HepG2 (cell line): ENCODE results near the gene MRPS17. TPM values are rescaled to one million over a fixed set of nuclear protein-coding genes. Genes with fewer than 3 reads are reported as not detected.

ENCODE experiments used
- ATAC-seq: fragments of 200-7000 bp; cut with Tn5 transposase; 3 replicates; pipeline ENCODE4 v1.9.1; 2020; ENCODE audit warnings: mild to moderate bottlenecking, moderate library complexity
- BruUV-seq: library from RNA; stranded (reverse); fragments of 400-500 nt; replicated peaks from 2 replicates; lab custom pipeline; 2021; lab: Mats Ljungman, UMichigan
- CTCF ChIA-PET: fragments of 300-600 bp; formaldehyde crosslinking; extraction: SDS; loops from one replicate; lab custom pipeline; 2021; ENCODE audit warnings: low total read pairs, inconsistent platforms, low intra/inter-chr PET ratio; lab: Yijun Ruan, JAX
- POLR2A ChIA-PET: fragments of 350-600 bp; sonication (Branson Sonifier 250); formaldehyde crosslinking; loops from one replicate; lab custom pipeline; 2020; ENCODE audit warnings: antibody characterized with exemption, inconsistent platforms; lab: Yijun Ruan, JAX
- DNase-seq: peaks from one replicate; pipeline ENCODE4 v3.0.0-alpha.2; 2015; ENCODE audit warnings: low spot score
- FAIRE-seq: peaks from 3 replicates; lab custom pipeline; 2011; peaks lifted over from hg19 to GRCh38; lab: Jason Lieb, UNC
- H2AFZ ChIP-seq: one replicate; pipeline ENCODE4 v1.6.1; 2011; ENCODE audit warnings: low read length, inconsistent platforms
- H3K27ac ChIP-seq: fragments of 300-600 bp; 3 replicates; pipeline ENCODE4 v1.8.0; 2011; ENCODE audit warnings: mixed run types, mild to moderate bottlenecking, mixed read lengths, low read length, inconsistent platforms; ENCODE audit not compliant: insufficient read depth; ENCODE audit errors: extremely low read length
- H3K27me3 ChIP-seq, 2 experiments: fragments of 200-600 bp in 1 of 2; 2 replicates in 1 of 2; 3 replicates in 1 of 2; pipeline versions ENCODE4 v1.6.0 to v1.8.0; 2011; ENCODE audit warnings: low read length in 2 of 2, mild to moderate bottlenecking in 2 of 2, moderate library complexity in 2 of 2, inconsistent platforms in 1 of 2; ENCODE audit not compliant: insufficient read depth in 2 of 2, control insufficient read depth in 1 of 2
- H3K36me3 ChIP-seq, 2 experiments: fragments of 200-600 bp in 1 of 2; replicated peaks in 1 of 2; 2 replicates in 1 of 2; 3 replicates in 1 of 2; pipeline versions ENCODE4 v1.5.1 to v1.8.0; 2011; ENCODE audit warnings: low read length in 2 of 2, inconsistent platforms in 1 of 2; ENCODE audit not compliant: insufficient read depth in 2 of 2, control insufficient read depth in 1 of 2
- H3K4me1 ChIP-seq: 2 replicates; pipeline ENCODE4 v1.5.1; 2012; ENCODE audit warnings: low read length, inconsistent platforms; ENCODE audit not compliant: insufficient read depth
- H3K4me2 ChIP-seq: 2 replicates; pipeline ENCODE4 v1.6.0; 2011; ENCODE audit warnings: low read depth, low read length, inconsistent platforms
- H3K4me3 ChIP-seq, 3 experiments: fragments of 200-600 bp in 1 of 3; sonication (generic), shearing (Covaris generic) in 1 of 3; replicated peaks in 1 of 3; 2 replicates each; pipeline ENCODE4 v1.5.1; 2011 to 2016; ENCODE audit warnings: low read length in 3 of 3, inconsistent platforms in 2 of 3, low read depth in 2 of 3, mild to moderate bottlenecking in 2 of 3, control low read depth in 1 of 3, mixed read lengths in 1 of 3; ENCODE audit not compliant: insufficient read depth in 1 of 3
- H3K79me2 ChIP-seq: one replicate; pipeline ENCODE4 v1.6.1; 2011; ENCODE audit warnings: low read length, inconsistent platforms; ENCODE audit not compliant: insufficient read depth
- H3K9ac ChIP-seq: 2 replicates; pipeline ENCODE4 v1.6.0; 2011; ENCODE audit warnings: mild to moderate bottlenecking, low read depth, low read length, inconsistent platforms; ENCODE audit not compliant: insufficient read depth
- H3K9me3 ChIP-seq: 2 replicates; pipeline ENCODE4 v1.5.1; 2012; ENCODE audit warnings: mild to moderate bottlenecking, low read length
- H4K20me1 ChIP-seq: 2 replicates; pipeline ENCODE4 v1.6.0; 2011; ENCODE audit warnings: inconsistent platforms, mild to moderate bottlenecking, low read length, moderate library complexity; ENCODE audit not compliant: insufficient read depth
- E2F1 ChIP-seq: sonication (generic); formaldehyde crosslinking; IDR thresholded peaks from 2 replicates; pipeline ENCODE4 v1.5.0; 2020; ENCODE audit warnings: missing genetic modification reagents
- ELF4 ChIP-seq: sonication (generic); formaldehyde crosslinking; IDR thresholded peaks from 2 replicates; pipeline ENCODE4 v1.5.0; 2020; ENCODE audit warnings: missing genetic modification reagents, mild to moderate bottlenecking, moderate library complexity, borderline replicate concordance
- ERF ChIP-seq: IDR thresholded peaks from 2 replicates; pipeline ENCODE4 v1.6.1; 2018; ENCODE audit warnings: missing biosample characterization, missing genetic modification reagents
- HMGXB3 ChIP-seq: sonication (generic); formaldehyde crosslinking; IDR thresholded peaks from 2 replicates; pipeline ENCODE4 v1.4.0; 2020; ENCODE audit warnings: missing genetic modification reagents, borderline replicate concordance
- NFIB ChIP-seq: sonication (generic); formaldehyde crosslinking; IDR thresholded peaks from 2 replicates; pipeline ENCODE4 v1.9.0; 2021; ENCODE audit warnings: missing genetic modification reagents, mild to moderate bottlenecking, borderline replicate concordance
- RBM39 ChIP-seq: fragments of 200-400 bp; formaldehyde crosslinking; IDR thresholded peaks from one replicate; pipeline ENCODE4 v1.6.1; 2018; ENCODE audit warnings: antibody characterized with exemption, mild to moderate bottlenecking, low read depth, low read length; ENCODE audit not compliant: poor library complexity, severe bottlenecking
- REL ChIP-seq: sonication (generic); formaldehyde crosslinking; conservative IDR thresholded peaks from 2 replicates; pipeline ENCODE4 v1.8.0; 2022; ENCODE audit warnings: mild to moderate bottlenecking, missing genetic modification reagents, moderate library complexity
- TBP ChIP-seq: sonication (generic); formaldehyde crosslinking; IDR thresholded peaks from 2 replicates; pipeline ENCODE4 v1.5.0; 2020; ENCODE audit warnings: missing genetic modification reagents
- ZBTB21 ChIP-seq: sonication (generic); formaldehyde crosslinking; IDR thresholded peaks from 2 replicates; pipeline ENCODE4 v1.4.0; 2020; ENCODE audit warnings: missing genetic modification reagents
- ZNF34 ChIP-seq: sonication (generic); formaldehyde crosslinking; IDR thresholded peaks from 2 replicates; pipeline ENCODE4 v1.4.0; 2020; ENCODE audit warnings: mild to moderate bottlenecking, missing genetic modification reagents, borderline replicate concordance
- ZNF441 ChIP-seq: sonication (generic); formaldehyde crosslinking; IDR thresholded peaks from 2 replicates; pipeline ENCODE4 v1.7.0; 2021; ENCODE audit warnings: missing genetic modification reagents, borderline replicate concordance
- ZNF577 ChIP-seq: sonication (generic); formaldehyde crosslinking; IDR thresholded peaks from 2 replicates; pipeline ENCODE4 v1.4.0; 2020; ENCODE audit warnings: mild to moderate bottlenecking, low read depth, missing genetic modification reagents, borderline replicate concordance
- WGBS: methylation state at CpG from one replicate; pipeline ENCODE4 v1.1.6; 2017; ENCODE audit warnings: low lambda C conversion rate; 5-methylcytosine and 5-hydroxymethylcytosine counted together
- in situ Hi-C: cut with HindIII; loops from 2 replicates; pipeline ENCODE4 v1.10.0; 2017; ENCODE audit warnings: low pct_unique_long_range_greater_than_20kb; ENCODE audit not compliant: extremely low pct_ligation_motif_present
- intact Hi-C: fragments of 100-400 bp; cut with micrococcal nuclease; formaldehyde crosslinking; loops from one replicate; pipeline ENCODE4 v1.10.0; 2022; ENCODE audit not compliant: unreplicated experiment
- polyA plus RNA-seq, 8 experiments: library from polyadenylated mRNA; depleted of rRNA in 3 of 8; stranded (reverse) in 7 of 8; unstranded in 1 of 8; fragments of >200 nt; fragmentation: Illumina TruSeq in 4 of 8; extraction: Trizol in 4 of 8; gene quantifications; 2 replicates each; pipeline versions ENCODE4 v1.2.1 to v1.2.3, GENCODE V29; 2011 to 2016; ENCODE audit warnings: low read depth in 4 of 8, missing spikeins in 1 of 8, mixed read lengths in 1 of 8; ENCODE audit not compliant: insufficient read depth in 1 of 8
- total RNA-seq, 5 experiments: library from RNA; depleted of rRNA; stranded (reverse); fragments of >200 nt; fragmentation: Illumina TruSeq; extraction: Trizol; gene quantifications; 2 replicates each; pipeline ENCODE4 v1.2.3, GENCODE V29; 2016; ENCODE audit warnings: low read depth in 1 of 5

Gene MRPS17
- total and polyA plus RNA-seq, 2 of the 13 experiments (the other 11 are each of a cell fraction or from before 2014, with no cell fraction given) = 14.9 to 31.3 TPM

GRCh38 chr7:55973747-55974250 lies 22.1 kb downstream of the MRPS17 start:
- POLR2A ChIA-PET = no interaction called here
- intact Hi-C loops (no loop called here), in situ Hi-C loops (loop anchor here (25.0 kb wide), 2 partner anchors 211 to 336 kb away; no protein-coding TSS in a partner anchor)
- no peak for ATAC-seq
- CTCF ChIA-PET = no interaction called here
- 100% methylated on average over 7 of the region's 7 CpGs for WGBS
- Histone ChIP-seq H3K27ac (no peak overlapping the region), H3K4me3 (no peak overlapping the region), H3K9ac (no peak overlapping the region), H2AFZ (no peak overlapping the region), H3K36me3 (peaks cover 3 to 26% of the 10 kb centered on the region in 2 experiments; a peak in 4 of 5 replicates), H4K20me1 (no peaks in the 10 kb centered on the region), H3K9me3 (no peaks in the 10 kb centered on the region), H3K4me1 (no peaks in the 10 kb centered on the region), H3K4me2 (no peak overlapping the region), H3K27me3 (no peaks in the 10 kb centered on the region; a peak in 1 of 5 replicates), H3K79me2 (peaks cover 22% of the 10 kb centered on the region)
- no TSS peak for BruUV-seq
- DNase-seq = no peak
- no peak for FAIRE-seq
- TF ChIP-seq ZBTB21 = no peak

GRCh38 chr7:55975988-55976633 lies 24.4 kb downstream of the MRPS17 start:
- H3K4me1 ChIP-seq = no peaks in the 10 kb centered on the region
- peaks cover 12 to 42% of the 10 kb centered on the region in 2 experiments for H3K36me3 ChIP-seq
- H3K4me3 ChIP-seq = no peak overlapping the region
- ChIA-PET POLR2A (interaction anchor here (1.8 kb wide), 1 partner anchor 12 kb away, joined by 5 read pairs; the partner anchor contains the start of gene NIPSNAP2), CTCF (no interaction called here)
- no peaks in the 10 kb centered on the region for H4K20me1 ChIP-seq
- 96% methylated on average over 7 of the region's 7 CpGs for whole genome bisulfite sequencing
- H3K27ac ChIP-seq = no peak overlapping the region
- no peaks in the 10 kb centered on the region for H3K9me3 ChIP-seq
- no peak for ATAC-seq
- no peaks in the 10 kb centered on the region; a peak in 1 of 5 replicates for H3K27me3 ChIP-seq
- intact Hi-C loops (no loop called here), in situ Hi-C loops (no loop called here)
- no peak for FAIRE-seq
- no TSS peak for BruUV-seq
- H3K4me2 ChIP-seq = no peak overlapping the region
- no peak overlapping the region for H3K9ac ChIP-seq
- no peak overlapping the region for H2AFZ ChIP-seq
- peaks cover 15% of the 10 kb centered on the region for H3K79me2 ChIP-seq
- DNase-seq = no peak
- no peak for TF ChIP-seq ZNF441 (CRISPR knock-in tag)
- no peak for TF ChIP-seq TBP (CRISPR knock-in tag)
- TF ChIP-seq ELF4 (CRISPR knock-in tag) = no peak
- no peak for TF ChIP-seq E2F1 (CRISPR knock-in tag)
- TF ChIP-seq REL (CRISPR knock-in tag) = no peak
- no peak for TF ChIP-seq HMGXB3 (CRISPR knock-in tag)
- TF ChIP-seq ERF (CRISPR knock-in tag) = no peak
- no peak for TF ChIP-seq RBM39
- TF ChIP-seq ZNF34 = no peak
- TF ChIP-seq ZNF577 (CRISPR knock-in tag) = no peak
- no peak for TF ChIP-seq NFIB
